Metanephros (tissue), 2 donors: ENCODE data around the gene CNTNAP5. TPM values are rescaled to one million over a fixed set of nuclear protein-coding genes. Genes with fewer than 3 reads are reported as not detected.

Source experiments
- small RNA-seq: library from RNA; depleted of rRNA; stranded (forward); fragments of <200 nt; gene quantifications from one replicate; pipeline ENCODE3, GENCODE V24; 2014; ENCODE audit warnings: low replicate concordance
- total RNA-seq: library from RNA; depleted of rRNA; stranded (reverse); fragments of >200 nt; gene quantifications from one replicate; pipeline ENCODE4 v1.2.3, GENCODE V29; 2014

The CNTNAP5 gene
- total RNA-seq, result 0.58 TPM

DNA sequence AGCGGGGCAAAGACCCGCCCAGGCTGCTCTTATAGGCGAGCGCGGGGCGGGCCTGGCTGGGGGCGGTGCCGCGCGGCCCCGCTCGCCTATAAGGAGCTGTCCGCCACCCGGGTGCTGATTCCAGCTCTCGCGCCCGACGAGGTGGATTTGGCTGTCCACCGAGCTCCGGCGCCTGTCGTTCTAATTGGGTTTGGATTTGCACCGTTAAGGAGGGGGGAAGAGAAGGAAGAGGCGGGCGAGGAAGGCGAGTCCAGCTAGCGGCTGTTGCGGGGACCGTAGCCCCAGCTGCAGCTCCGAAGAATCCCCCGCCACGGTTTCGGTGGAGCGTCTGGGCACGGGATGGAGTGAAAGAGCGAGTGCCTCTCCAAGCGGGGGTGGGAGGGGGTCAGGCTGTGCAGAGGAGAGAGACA is at the start of gene CNTNAP5:
CNTNAP5 (plus strand) TSS at position 117 of the 410 bp plus-strand sequence. CDS start 364 bp downstream, outside the sequence.

Small RNA genes lying within 50 kb of the gene (small RNA-seq; reads per million reads assigned to genes)
- gene AC019159.1, result not detected
- not detected for gene MTND5P22
- gene RNA5SP102, result not detected
